HepG2 (cell line): Measurements from ENCODE around the gene SYDE2. TPM values are rescaled to one million over a fixed set of nuclear protein-coding genes. Genes with fewer than 3 reads are reported as not detected.

Source experiments
- FOXA3 ChIP-seq: IDR thresholded peaks from 2 replicates; pipeline ENCODE4 v1.6.1; 2016; ENCODE audit warnings: missing genetic modification reagents, missing compliant biosample characterization
- FOXC1 ChIP-seq: sonication (generic); formaldehyde crosslinking; IDR thresholded peaks from 2 replicates; pipeline ENCODE4 v1.8.0; 2022; ENCODE audit warnings: mild to moderate bottlenecking, missing genetic modification reagents, borderline replicate concordance
- HNF4A ChIP-seq: sonication (generic); formaldehyde crosslinking; IDR thresholded peaks from 2 replicates; pipeline ENCODE4 v1.4.0; 2020; ENCODE audit warnings: missing genetic modification reagents
- KDM4B ChIP-seq: sonication (generic); formaldehyde crosslinking; IDR thresholded peaks from 2 replicates; pipeline ENCODE4 v1.4.0; 2020; ENCODE audit warnings: missing genetic modification reagents
- PHF21A ChIP-seq: sonication (generic); formaldehyde crosslinking; IDR thresholded peaks from 2 replicates; pipeline ENCODE4 v1.5.0; 2020; ENCODE audit warnings: mild to moderate bottlenecking, missing genetic modification reagents
- PITX1 ChIP-seq: sonication (generic); formaldehyde crosslinking; IDR thresholded peaks from 2 replicates; pipeline ENCODE4 v1.5.1; 2020; ENCODE audit warnings: mild to moderate bottlenecking, missing genetic modification reagents
- REPIN1 ChIP-seq: sonication (generic); formaldehyde crosslinking; IDR thresholded peaks from 2 replicates; pipeline ENCODE4 v1.8.0; 2022; ENCODE audit warnings: missing genetic modification reagents, low read depth, mild to moderate bottlenecking, borderline replicate concordance
- SALL1 ChIP-seq: sonication (generic); formaldehyde crosslinking; IDR thresholded peaks from 2 replicates; pipeline ENCODE4 v1.8.0; 2022; ENCODE audit warnings: mild to moderate bottlenecking, missing genetic modification reagents
- TBX2 ChIP-seq: sonication (generic); formaldehyde crosslinking; IDR thresholded peaks from 2 replicates; pipeline ENCODE4 v1.5.0; 2020; ENCODE audit warnings: missing genetic modification reagents, mild to moderate bottlenecking, borderline replicate concordance
- TBX3 ChIP-seq: fragments of 450-650 bp; IDR thresholded peaks from 2 replicates; pipeline ENCODE4 v1.6.1; 2017; ENCODE audit warnings: antibody characterized with exemption, mild to moderate bottlenecking, inconsistent platforms, borderline replicate concordance
- ZMYM4 ChIP-seq: sonication (generic); formaldehyde crosslinking; IDR thresholded peaks from 2 replicates; pipeline ENCODE4 v1.8.1; 2023; ENCODE audit warnings: mild to moderate bottlenecking, missing genetic modification reagents
- ZNF572 ChIP-seq: sonication (generic); formaldehyde crosslinking; IDR thresholded peaks from 2 replicates; pipeline ENCODE4 v1.5.1; 2020; ENCODE audit warnings: mild to moderate bottlenecking, missing genetic modification reagents
- ZNF773 ChIP-seq: sonication (generic); formaldehyde crosslinking; IDR thresholded peaks from 2 replicates; pipeline ENCODE4 v1.4.0; 2020; ENCODE audit warnings: missing genetic modification reagents, borderline replicate concordance
- polyA plus RNA-seq, 8 experiments: library from polyadenylated mRNA; depleted of rRNA in 3 of 8; stranded (reverse) in 7 of 8; unstranded in 1 of 8; fragments of >200 nt; fragmentation: Illumina TruSeq in 4 of 8; extraction: Trizol in 4 of 8; gene quantifications; 2 replicates each; pipeline versions ENCODE4 v1.2.1 to v1.2.3, GENCODE V29; 2011 to 2016; ENCODE audit warnings: low read depth in 4 of 8, missing spikeins in 1 of 8, mixed read lengths in 1 of 8; ENCODE audit not compliant: insufficient read depth in 1 of 8
- total RNA-seq, 5 experiments: library from RNA; depleted of rRNA; stranded (reverse); fragments of >200 nt; fragmentation: Illumina TruSeq; extraction: Trizol; gene quantifications; 2 replicates each; pipeline ENCODE4 v1.2.3, GENCODE V29; 2016; ENCODE audit warnings: low read depth in 1 of 5
- TF ChIP-seq, protein P1 (sequence below): IDR thresholded peaks from 2 replicates; pipeline ENCODE4 v1.4.0; 2020; ENCODE audit warnings: mild to moderate bottlenecking, missing genetic modification reagents
- TF ChIP-seq, protein P2 (sequence below): IDR thresholded peaks from 2 replicates; pipeline ENCODE4 v1.6.1; 2016; ENCODE audit warnings: mild to moderate bottlenecking, missing biosample characterization, missing genetic modification reagents
- TF ChIP-seq, protein P3 (sequence below): sonication (generic); formaldehyde crosslinking; IDR thresholded peaks from 2 replicates; pipeline ENCODE4 v1.5.0; 2020; ENCODE audit warnings: mild to moderate bottlenecking, missing genetic modification reagents, moderate library complexity

Gene SYDE2
- total and polyA plus RNA-seq, 2 of the 13 experiments (the other 11 are each of a cell fraction or from before 2014, with no cell fraction given): 1.8 to 5.3 TPM

- TF ChIP-seq PHF21A (CRISPR knock-in tag) (0 out of 2 replicates have a peak, but pooled peaks have one; percentile 22), PITX1 (peak; percentile 96), TBX3 (0 out of 2 replicates have a peak, but pooled peaks have one; percentile 14), HNF4A (CRISPR knock-in tag) (0 out of 2 replicates have a peak, but pooled peaks have one; percentile 16), ZNF572 (no peak), TBX2 (peak; percentile 77), SALL1 (peak; percentile 67), ZNF773 (CRISPR knock-in tag) (no peak), FOXC1 (CRISPR knock-in tag) (no peak), REPIN1 (CRISPR knock-in tag) (peak; percentile 56; the same call in 1 of the 2 replicates), KDM4B (no peak), FOXA3 (CRISPR knock-in tag) (0 out of 2 replicates have a peak, but pooled peaks have one; percentile 17), ZMYM4 (CRISPR knock-in tag) (0 out of 2 replicates have a peak, but pooled peaks have one; percentile 15)
- TF ChIP-seq, protein P1, sequence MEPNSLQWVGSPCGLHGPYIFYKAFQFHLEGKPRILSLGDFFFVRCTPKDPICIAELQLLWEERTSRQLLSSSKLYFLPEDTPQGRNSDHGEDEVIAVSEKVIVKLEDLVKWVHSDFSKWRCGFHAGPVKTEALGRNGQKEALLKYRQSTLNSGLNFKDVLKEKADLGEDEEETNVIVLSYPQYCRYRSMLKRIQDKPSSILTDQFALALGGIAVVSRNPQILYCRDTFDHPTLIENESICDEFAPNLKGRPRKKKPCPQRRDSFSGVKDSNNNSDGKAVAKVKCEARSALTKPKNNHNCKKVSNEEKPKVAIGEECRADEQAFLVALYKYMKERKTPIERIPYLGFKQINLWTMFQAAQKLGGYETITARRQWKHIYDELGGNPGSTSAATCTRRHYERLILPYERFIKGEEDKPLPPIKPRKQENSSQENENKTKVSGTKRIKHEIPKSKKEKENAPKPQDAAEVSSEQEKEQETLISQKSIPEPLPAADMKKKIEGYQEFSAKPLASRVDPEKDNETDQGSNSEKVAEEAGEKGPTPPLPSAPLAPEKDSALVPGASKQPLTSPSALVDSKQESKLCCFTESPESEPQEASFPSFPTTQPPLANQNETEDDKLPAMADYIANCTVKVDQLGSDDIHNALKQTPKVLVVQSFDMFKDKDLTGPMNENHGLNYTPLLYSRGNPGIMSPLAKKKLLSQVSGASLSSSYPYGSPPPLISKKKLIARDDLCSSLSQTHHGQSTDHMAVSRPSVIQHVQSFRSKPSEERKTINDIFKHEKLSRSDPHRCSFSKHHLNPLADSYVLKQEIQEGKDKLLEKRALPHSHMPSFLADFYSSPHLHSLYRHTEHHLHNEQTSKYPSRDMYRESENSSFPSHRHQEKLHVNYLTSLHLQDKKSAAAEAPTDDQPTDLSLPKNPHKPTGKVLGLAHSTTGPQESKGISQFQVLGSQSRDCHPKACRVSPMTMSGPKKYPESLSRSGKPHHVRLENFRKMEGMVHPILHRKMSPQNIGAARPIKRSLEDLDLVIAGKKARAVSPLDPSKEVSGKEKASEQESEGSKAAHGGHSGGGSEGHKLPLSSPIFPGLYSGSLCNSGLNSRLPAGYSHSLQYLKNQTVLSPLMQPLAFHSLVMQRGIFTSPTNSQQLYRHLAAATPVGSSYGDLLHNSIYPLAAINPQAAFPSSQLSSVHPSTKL (CRISPR knock-in tag): 0 out of 2 replicates have a peak, but pooled peaks have one; percentile 15
- TF ChIP-seq, protein P2, sequence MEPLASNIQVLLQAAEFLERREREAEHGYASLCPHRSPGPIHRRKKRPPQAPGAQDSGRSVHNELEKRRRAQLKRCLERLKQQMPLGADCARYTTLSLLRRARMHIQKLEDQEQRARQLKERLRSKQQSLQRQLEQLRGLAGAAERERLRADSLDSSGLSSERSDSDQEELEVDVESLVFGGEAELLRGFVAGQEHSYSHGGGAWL (CRISPR knock-in tag): no peak
- TF ChIP-seq, protein P3, sequence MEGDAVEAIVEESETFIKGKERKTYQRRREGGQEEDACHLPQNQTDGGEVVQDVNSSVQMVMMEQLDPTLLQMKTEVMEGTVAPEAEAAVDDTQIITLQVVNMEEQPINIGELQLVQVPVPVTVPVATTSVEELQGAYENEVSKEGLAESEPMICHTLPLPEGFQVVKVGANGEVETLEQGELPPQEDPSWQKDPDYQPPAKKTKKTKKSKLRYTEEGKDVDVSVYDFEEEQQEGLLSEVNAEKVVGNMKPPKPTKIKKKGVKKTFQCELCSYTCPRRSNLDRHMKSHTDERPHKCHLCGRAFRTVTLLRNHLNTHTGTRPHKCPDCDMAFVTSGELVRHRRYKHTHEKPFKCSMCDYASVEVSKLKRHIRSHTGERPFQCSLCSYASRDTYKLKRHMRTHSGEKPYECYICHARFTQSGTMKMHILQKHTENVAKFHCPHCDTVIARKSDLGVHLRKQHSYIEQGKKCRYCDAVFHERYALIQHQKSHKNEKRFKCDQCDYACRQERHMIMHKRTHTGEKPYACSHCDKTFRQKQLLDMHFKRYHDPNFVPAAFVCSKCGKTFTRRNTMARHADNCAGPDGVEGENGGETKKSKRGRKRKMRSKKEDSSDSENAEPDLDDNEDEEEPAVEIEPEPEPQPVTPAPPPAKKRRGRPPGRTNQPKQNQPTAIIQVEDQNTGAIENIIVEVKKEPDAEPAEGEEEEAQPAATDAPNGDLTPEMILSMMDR (CRISPR knock-in tag): peak; percentile 51
Measured at GRCh38 chr1:85137660-85138059, 63.2 kb downstream of the SYDE2 start (continued).
